ENCODE data around the gene BLVRB. TPM values are rescaled to one million over a fixed set of nuclear protein-coding genes. Genes with fewer than 3 reads are reported as not detected.

The BLVRB gene
- total and polyA plus RNA-seq, 4 donors: 132 to 1,243 (median 252) TPM

- H3K9ac ChIP-seq (ENCODE audit: low read depth in 1 of 2, low read length in 2 of 2): peak overlapping the region in 1 of 2 donors; percentile 6
- H3K27me3 ChIP-seq (ENCODE audit: control insufficient read depth in 4 of 4, insufficient read depth in 4 of 4, low read length in 3 of 4): no peaks in the 10 kb centered on the region
- WGBS: 81% methylated on average over 4 of the region's 4 CpGs
- TF ChIP-seq RAD21 (IDR thresholded peaks at IDR 0.05) (no peak), SP1 (IDR thresholded peaks at IDR 0.05) (no peak), ZBTB33 (IDR thresholded peaks at IDR 0.05) (no peak), FOXA1 (IDR thresholded peaks at IDR 0.05) (no peak), HNF4G (IDR thresholded peaks at IDR 0.05) (no peak), CTCF (IDR thresholded peaks at IDR 0.05; ENCODE audit: low read depth, low read length, missing input control) (no peak), REST (IDR thresholded peaks at IDR 0.05) (no peak), TAF1 (conservative IDR thresholded peaks at IDR 0.05) (no peak), GABPA (IDR thresholded peaks at IDR 0.05 in 1 of 2, conservative IDR thresholded peaks at IDR 0.05 in 1 of 2) (no peak), FOXA2 (IDR thresholded peaks at IDR 0.05) (no peak), JUND (IDR thresholded peaks at IDR 0.05) (no peak), EGR1 (IDR thresholded peaks at IDR 0.05; ENCODE audit: low read depth in 2 of 2) (no peak), HNF4A (conservative IDR thresholded peaks at IDR 0.05) (no peak), ATF3 (IDR thresholded peaks at IDR 0.05) (no peak), MAX (IDR thresholded peaks at IDR 0.05) (no peak), NR2F2 (IDR thresholded peaks at IDR 0.05) (no peak), YY1 (IDR thresholded peaks at IDR 0.05) (no peak), RXRA (IDR thresholded peaks at IDR 0.05) (no peak)
- peaks cover 0 to 2% (median under 1%) of the 10 kb centered on the region in 4 donors for H3K36me3 ChIP-seq (ENCODE audit: control insufficient read depth in 4 of 4, insufficient read depth in 3 of 4, low read depth in 1 of 4, low read length in 3 of 4)
- no peaks in the 10 kb centered on the region for H3K9me3 ChIP-seq (ENCODE audit: control insufficient read depth in 4 of 4, low read length in 3 of 4)
- no peak for DNase-seq (ENCODE audit: low spot score)
- no peak overlapping the region for H3K4me3 ChIP-seq (ENCODE audit: low read depth in 1 of 3, low read length in 3 of 3)
- H3K4me1 ChIP-seq (ENCODE audit: control insufficient read depth in 4 of 4, insufficient read depth in 4 of 4, low read length in 3 of 4): peaks cover 0 to 5% (median 2%) of the 10 kb centered on the region in 4 donors
- peak overlapping the region; percentile 52 to 74 for H3K27ac ChIP-seq (ENCODE audit: low read depth in 1 of 2, low read length in 2 of 2)
Measured at GRCh38 chr19:40417643-40417981, 47.9 kb downstream of the BLVRB start.

Measured in liver (tissue), 9 donors.